HG02623 (cell line): Measurements from ENCODE around the gene FUT8.
"Not testable (repeated sequence)": the region's sequence is repeated elsewhere in the genome, so short reads cannot be mapped to it uniquely, and the experiment has no call there.

Experiments used
- ATAC-seq: cut with Tn5 transposase; IDR thresholded peaks from one replicate; pipeline ENCODE4 v1.9.1; 2021; ENCODE audit warnings: moderate library complexity; ENCODE audit not compliant: unreplicated experiment

The FUT8 gene

DNA sequence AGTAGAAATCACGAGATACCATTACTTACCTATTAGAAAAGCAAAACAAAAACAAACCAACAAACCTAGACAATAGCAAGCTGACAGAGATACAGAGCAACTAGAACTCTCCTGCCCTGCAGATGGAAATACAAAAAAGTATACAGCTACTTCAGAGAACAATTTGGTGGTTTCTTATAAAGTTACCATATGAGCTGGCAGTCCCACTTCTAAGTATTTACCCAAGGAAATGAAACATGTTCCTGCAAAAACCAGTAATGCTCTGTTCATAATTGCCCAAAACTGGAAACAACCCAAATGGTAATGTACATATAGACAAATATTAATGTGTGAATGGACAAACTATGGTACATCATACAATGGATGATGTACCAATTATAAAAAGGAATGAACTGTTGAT, 31.7 kb downstream of the FUT8 start:
- no peak for ATAC-seq

DNA sequence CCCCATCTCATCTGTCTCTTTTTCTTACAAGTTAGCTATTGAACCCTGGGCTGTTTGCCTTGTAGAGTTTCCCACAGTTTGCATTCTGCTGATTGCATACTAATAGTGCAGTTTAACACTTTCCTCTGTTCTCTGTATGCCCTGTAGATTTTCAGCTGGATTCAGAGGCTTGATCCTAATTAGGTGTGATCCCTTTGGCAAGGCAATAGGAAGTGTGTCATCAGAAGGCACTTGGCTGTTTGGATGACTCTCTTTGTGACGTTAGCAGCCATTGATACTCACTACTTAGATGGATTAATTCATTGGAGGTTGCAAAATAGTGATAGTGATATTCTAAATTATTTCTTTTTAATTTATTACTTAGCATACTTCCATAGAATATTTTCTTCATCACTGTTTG, 33.6 kb downstream of the FUT8 start:
- ATAC-seq, result no peak

DNA sequence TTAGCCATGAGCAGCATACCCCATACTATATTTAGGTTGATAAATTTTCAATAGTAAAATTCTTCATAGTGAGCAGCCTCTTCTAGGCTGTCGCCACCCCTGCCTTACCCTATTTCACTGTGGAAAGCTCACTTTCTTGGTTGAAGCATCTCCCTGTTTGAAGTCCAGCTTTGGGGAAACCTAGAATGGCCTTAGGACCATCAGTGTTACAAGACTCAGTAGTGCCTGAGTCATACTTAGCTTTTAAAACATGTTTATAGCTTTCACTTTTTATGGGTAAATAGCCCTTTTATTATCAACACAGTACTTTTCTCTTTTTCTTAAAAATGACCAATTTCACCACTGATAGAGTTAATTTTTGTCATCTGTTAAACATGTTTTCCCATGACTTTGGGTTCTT, 37.1 kb downstream of the FUT8 start:
- no peak for ATAC-seq

DNA sequence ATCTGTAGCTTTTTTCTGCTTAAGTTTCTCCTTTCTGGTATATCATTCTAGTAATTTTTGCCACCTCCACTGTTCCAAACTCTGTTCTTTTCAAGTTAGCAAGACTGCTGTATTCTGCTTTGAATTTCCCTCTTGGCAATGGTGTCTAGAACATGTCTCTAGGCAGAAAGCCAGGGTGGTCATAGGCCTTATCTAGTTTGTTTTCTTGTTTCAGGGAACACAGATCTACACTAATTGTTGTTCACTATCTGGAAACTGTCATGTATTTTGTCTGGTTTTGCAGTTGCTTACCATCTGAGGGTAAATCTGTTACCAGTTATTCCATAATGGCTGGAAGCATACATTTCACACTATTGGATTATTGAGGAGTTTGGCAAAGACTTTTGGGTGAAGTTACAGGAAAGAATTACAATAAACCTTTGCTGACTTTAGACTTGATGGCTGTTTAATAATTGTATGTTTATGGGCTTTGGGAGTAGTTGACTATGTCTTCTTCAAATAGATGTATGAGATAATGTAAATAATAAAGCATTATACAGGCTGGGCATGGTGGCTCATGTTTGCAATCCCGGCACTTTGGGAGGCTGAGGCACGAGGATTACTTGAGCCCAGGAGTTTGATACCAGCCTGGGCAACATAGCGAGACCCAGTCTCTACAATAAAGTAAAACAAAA, 41.4 kb downstream of the FUT8 start:
- ATAC-seq, result no peak

DNA sequence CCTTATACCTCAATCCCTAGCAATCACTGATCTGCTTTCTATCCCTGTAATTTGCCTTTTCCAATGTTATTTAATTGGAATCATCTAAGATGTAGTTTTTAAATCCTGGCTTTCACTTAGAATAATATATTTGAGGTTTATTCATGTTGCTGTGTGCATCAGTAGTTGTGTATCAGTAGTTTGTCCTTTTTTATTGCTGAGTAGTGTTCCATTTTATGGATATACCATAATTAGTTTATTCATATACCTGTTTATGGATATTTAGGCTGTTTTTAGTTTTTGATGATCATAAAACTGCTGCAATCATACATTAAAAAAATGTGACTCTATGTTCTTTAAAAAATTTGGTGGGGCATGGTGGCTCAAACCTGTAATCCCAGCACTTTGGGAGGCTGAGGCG, 43.7 kb downstream of the FUT8 start:
- ATAC-seq, result no peak

DNA sequence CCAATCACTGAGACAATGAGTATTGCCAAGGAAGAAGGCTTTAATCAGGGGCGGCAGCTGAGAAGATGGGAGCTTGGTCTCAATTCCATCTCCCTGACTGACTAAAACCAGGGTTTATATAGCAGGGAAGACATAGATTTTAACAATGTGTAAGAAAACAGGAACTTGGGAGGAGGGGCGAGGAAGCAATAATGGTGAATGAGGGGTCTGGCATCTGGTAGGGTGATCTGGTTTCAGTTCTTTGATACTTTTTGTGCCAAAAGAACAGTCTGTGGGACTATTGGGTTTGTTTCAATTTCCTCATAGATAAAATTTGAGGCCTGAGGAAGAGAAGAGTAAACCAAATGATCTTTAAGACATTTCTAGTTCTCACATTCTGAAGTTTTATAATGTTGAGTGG, 49.2 kb downstream of the FUT8 start:
- ATAC-seq, result no peak

DNA sequence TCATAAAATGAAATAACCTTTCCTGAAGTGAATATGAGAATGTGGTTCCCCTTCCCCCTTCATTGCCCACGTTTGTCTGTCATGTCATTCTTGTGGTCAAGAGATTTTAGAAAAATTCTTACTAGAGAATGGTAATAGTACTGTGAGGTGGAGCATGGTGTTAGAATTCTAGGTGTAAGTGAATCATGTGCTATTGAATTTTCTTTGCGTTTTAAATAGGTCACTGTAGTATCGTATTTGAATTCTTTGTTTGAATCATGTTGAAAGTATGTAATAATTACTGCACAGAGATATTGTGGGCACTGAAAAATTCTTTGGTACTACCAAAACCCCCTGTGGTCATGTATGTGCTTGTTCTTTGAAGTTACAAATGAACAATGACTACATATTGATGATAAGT, 49.9 kb downstream of the FUT8 start:
- ATAC-seq, result peak; percentile 68

DNA sequence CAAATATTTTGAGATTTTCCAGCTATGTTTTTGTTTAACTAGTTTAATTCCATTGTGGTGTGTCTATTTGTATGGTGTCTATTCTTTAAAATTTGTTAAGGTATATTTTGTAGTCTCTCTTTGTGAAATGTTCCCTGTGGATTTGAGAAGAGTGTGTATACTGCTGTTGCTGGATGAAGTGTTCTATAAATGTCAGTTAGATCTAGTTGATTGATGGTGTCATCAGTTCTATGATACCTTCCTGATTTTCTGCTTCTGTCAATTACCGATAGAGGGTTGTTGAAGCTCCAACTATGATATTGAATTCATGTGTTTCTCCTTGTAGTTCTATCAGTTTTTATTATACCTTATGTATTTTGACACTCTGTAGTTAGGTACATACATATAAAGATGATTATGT, 53.1 kb downstream of the FUT8 start:
- no peak for ATAC-seq

DNA sequence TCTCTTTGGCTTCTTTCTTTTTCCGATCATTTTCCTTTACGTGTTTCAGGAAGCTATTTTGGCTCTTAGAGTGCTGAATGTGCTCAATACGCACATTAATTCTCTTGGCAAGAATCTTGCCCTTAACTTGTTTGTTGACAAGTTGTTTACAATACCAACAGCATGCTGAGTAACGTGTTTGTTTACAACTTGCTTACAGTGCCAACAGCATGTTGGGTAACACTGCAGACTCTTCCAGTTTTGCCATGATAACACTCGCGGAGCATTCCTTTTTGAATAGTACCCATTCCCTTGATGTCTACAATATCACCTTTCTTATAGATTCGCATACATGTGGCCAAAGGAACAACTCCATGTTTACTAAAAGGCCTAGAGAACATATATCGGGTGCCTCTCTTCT, 55.4 kb downstream of the FUT8 start:
- not testable (repeated sequence) for ATAC-seq

DNA sequence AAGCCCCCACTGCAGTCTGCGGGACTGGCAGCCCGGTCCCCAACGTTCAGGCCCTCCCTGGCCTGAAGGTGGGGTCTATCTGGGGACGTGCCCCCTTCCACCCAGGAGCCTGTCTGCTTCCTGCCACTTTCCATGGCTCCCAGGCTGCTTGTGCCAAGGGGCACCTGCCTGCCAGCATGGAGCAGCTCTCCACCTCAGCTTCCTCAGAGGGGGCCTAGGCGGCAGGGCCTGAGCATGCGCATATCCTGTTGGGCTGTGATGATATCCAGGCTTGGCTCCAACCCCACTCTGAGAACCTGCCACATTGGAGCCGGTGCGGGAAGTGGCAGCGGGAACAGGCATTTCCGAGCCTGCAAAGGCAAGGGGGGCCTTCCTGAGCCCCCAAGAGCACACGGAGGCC, 57.4 kb downstream of the FUT8 start:
- no peak for ATAC-seq

DNA sequence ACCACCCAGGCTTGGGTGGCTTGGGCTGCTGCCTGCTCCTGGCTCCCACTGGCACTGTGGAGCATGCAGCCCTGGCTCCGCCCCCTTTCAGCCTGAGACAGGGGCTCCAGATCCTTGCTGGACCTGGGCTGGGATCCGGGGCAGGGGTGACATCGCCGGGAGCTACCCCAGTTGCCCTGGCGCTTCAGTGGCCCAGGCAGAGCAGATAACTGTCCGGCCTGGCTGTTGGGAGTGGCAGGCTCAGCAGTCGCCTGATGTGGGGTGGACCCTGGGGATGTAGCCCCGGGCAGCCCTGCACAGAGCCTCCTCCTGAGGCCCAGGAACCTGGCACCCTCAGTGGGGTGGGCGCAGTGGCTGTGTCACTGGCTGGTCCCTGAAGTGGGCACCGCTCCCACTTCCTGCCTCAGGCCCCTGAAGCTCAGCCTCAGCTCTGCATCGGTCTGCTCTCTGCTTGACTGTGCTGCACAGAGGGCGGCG, 57.9 kb downstream of the FUT8 start:
- peak; percentile 11 for ATAC-seq

DNA sequence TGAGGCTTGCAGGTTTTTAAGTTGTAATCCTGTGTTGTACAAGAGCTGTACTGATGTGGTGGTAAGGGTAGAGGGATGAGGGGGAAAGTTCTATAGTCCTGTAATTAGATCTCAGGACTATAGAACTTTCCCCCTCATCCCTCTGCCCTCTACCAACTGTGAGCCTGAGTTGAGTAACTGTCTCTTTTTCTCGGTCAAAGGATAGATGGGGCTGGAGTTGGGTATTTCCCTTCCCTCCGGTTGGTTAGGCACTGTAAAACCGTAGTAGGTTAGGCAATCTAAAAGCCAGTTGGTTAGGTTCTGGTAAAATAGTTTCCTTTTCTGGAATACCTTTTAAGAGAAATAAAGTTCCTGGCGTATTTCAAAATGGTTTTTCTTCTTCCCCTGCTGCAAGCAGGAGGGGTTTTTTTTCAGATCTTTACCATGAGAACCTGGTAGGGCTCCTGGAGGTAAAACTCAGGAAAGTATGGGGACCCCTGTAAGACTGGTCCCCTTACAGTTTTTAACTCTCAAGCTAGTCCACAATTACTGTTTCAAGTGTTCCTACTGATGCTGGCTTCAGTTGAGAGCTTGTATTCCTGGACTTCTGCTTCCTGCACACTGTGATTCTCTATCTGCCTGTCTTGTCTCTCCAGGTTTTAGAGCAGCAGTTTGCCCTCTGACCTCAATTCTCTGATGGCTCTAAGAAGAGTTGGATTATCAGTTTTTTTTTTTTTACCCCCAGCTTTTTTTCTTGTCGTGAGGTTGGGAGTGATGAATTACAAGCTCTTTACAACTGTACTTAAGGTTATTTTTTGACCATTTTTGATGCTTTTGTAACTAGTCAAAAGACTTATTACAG, 58.7 kb downstream of the FUT8 start:
- ATAC-seq, result peak; percentile 79

DNA sequence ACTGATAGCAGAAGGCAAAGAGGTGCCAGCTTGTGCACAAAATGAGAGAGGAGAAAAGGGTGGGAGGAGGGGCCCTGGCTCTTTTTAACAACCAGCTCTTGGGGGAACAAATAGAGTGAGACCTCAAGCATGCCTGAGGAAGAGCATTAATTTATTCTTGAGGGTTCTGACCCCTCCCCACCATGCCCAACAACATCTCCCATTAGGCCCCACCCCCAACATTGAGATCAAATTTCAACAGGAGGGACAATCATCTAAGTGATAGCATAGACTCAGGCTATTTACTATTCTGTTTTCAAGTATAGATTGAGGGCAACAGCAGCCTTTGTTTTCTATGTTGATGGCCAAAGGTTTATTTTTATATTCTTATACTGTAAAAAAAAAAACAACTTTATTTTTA, 59.7 kb downstream of the FUT8 start:
- no peak for ATAC-seq

DNA sequence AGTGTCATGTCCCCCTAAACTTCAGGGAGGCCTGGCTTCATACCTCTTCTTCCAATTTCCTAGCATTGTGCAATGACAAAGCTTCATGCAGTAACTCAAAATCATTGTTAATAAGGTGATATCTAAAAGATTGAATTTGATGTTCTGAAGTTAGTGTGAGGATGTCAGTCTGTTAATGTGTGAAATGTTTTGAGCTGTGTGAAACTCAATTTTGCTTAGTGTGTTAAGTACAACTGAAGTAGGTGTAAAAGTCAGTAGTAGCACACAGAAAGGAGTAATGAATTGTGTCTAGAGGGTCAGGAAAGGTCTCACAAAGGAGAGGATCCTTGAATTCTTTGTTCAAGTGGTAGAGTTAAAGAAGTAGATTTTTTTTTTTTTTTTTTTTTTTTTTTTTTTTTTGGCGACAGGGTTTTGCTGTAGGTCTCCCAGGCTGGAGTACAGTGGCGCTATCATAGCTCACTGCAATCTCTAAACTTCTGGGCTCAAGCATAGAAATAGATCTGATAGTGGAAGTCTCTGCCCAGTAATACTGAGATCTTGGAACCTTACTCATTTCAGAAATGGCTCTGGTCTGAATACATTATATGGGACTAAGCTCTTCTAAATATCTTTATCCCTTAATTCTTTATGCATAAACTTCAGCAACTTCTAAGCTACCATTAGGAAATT, 63.9 kb downstream of the FUT8 start:
- ATAC-seq, result peak; percentile 79

DNA sequence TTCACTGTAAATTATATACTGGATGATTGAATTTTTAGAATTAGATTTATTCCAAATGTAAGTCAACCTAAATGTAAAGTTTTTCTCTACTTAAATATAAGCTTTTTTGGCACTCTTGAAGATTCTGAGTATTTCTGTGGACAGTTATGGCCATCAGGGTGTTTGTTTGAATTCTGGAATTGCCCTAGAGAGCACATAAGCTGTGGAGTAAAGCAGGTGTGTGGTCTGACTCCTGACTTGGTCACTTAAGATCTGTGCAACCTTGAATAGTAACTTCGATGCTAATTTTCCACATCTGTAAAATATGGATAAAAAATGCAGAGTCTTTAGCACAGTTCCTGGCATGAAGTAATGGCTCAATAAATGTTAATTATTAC, 64.4 kb downstream of the FUT8 start:
- no peak for ATAC-seq

DNA sequence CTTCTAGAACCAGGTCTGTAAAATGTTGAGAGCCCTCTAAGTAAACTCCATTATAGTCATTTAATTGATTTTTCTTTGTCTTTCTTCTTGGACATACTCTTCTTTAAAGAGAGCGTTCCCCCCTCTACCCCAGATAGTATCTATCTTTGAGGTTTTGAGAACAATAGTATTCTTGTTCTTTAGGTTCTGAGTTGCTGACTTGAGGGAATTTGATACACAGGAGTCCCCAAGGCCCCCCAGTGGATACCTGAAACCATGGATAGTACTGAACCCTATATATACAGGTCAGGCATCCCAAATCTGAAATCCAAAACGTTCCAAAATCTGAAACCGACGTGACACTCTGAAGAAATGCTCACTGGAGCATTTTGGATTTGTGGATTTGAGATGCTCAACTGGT, 65.5 kb downstream of the FUT8 start:
- no peak for ATAC-seq

DNA sequence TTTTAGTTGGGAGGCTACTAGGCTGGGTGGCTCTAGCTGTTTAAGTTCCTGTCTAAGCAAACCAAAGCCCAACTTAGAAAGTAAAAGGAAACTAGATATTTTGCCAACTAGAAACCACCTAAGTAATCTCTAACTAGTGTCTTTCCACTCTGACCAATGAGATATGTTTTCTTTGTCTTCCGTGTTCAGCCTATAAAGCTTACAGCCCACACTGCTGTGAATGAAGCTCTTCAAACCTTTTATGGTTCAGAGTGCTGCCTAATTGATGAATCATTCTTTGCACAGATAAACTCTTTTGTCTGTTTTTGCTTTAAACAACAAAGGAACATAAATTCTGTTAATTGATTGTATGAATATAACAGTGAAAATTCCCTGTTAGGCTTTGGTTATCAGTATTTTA, 66.1 kb downstream of the FUT8 start:
- ATAC-seq, result no peak

DNA sequence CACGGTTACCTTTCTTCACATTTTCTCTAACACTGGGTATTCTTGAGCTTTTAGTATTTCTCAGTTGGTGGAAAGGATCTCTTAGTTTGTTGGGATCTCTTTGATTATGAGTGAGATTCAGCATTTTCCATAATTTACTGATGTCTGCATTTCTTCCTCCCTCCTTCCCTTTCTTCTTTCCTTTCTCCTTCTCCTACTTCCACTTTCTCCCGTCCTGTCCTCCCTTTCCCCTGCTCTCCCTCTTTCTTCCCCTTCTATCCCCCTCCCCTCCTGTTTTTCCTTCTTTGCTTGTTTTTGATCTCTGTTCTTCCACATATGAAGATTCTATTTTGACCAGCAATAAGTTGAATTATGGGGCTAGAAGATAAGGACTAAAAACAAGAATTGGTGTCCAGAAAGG, 66.9 kb downstream of the FUT8 start:
- ATAC-seq, result no peak

DNA sequence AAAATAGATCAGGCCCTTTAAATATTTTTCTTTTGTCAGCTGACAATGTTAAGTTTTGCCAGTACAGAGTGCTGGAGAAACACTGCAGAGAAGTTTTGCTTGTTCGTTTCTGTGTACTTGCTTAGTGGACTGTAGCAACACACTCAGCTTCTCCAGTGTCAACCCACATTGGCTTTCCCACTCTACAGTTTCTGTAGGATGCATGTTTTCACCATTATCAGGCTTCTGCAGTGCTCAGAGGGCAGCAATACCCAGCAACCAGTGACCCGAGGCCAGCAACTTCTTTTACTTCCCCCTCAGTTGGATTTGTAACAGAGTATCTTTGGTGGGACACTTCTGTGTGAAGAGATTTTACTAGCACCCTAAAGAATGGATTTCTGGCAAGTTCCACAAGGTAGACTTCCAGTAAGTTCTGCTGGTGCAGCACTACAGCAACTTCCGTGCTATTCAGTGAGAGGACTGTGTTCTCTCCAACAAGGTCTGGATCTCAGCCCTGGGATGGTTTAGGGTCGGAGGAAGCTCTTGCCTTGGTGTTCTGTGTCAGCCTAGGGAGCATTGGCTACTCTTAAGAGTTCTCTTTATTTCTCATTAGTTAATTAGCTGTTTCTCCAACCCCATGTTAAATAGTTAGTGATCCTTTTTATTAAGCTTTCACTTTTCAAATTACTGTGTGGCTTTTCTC, 70.4 kb downstream of the FUT8 start:
- no peak for ATAC-seq

DNA sequence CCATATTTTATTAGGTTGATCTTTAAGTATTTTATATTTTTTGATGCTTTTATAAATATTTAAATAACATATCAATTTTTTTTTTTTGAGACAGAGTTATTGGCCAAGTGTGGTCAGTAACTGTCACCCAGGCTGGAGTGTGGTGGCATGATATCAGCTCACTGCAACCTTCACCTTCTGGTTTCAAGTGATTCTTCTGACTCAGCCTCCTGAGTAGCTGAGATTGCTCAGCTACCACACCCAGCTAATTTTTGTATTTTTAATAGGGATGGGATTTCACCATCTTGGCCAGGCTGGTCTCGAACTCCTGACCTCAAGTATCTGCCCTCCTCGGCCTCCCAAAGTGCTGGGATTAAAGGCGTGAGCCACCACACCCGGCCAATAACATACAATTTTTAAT, 71.1 kb downstream of the FUT8 start:
- no peak for ATAC-seq

DNA sequence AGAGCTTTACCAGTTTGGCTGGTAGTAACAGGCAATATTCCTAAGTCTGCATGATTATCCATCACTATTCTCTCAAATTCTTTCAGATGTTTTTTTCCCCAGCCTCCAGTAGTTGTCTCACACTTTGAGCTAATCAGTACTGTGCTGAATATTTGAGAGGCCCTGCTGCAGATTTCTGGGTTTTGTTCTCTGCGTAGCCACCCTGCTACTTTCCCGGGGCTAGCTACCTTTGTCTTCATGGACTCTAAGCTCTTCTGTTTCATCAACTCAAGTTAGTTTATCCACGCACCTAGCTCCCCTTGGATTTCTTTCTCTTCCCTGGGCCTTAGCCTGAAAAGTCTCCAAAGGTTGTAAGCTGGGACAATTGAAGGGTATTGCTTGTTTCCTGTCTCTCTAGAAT, 73.0 kb downstream of the FUT8 start:
- ATAC-seq, result no peak
